ENCODE measurements around the gene PTPRA.
"Not testable (repeated sequence)": the region's sequence is repeated elsewhere in the genome, so short reads cannot be mapped to it uniquely, and the experiment has no call there.

Gene PTPRA, protein sequence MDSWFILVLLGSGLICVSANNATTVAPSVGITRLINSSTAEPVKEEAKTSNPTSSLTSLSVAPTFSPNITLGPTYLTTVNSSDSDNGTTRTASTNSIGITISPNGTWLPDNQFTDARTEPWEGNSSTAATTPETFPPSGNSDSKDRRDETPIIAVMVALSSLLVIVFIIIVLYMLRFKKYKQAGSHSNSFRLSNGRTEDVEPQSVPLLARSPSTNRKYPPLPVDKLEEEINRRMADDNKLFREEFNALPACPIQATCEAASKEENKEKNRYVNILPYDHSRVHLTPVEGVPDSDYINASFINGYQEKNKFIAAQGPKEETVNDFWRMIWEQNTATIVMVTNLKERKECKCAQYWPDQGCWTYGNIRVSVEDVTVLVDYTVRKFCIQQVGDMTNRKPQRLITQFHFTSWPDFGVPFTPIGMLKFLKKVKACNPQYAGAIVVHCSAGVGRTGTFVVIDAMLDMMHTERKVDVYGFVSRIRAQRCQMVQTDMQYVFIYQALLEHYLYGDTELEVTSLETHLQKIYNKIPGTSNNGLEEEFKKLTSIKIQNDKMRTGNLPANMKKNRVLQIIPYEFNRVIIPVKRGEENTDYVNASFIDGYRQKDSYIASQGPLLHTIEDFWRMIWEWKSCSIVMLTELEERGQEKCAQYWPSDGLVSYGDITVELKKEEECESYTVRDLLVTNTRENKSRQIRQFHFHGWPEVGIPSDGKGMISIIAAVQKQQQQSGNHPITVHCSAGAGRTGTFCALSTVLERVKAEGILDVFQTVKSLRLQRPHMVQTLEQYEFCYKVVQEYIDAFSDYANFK

GRCh38 chr20:2873010-2873746 lies at the start of gene PTPRA:
TSS of gene PTPRA (plus strand) at chr20:2873481. CDS start at chr20:2964278, 90,797 bp downstream.
- H3K4me3 ChIP-seq (ENCODE audit: low read depth, low read length), result peak within 1 kb of the TSS; percentile 89
- peak; percentile 90 for DNase-seq (ENCODE audit: low read depth, low spot score)
- TF ChIP-seq, protein P1, sequence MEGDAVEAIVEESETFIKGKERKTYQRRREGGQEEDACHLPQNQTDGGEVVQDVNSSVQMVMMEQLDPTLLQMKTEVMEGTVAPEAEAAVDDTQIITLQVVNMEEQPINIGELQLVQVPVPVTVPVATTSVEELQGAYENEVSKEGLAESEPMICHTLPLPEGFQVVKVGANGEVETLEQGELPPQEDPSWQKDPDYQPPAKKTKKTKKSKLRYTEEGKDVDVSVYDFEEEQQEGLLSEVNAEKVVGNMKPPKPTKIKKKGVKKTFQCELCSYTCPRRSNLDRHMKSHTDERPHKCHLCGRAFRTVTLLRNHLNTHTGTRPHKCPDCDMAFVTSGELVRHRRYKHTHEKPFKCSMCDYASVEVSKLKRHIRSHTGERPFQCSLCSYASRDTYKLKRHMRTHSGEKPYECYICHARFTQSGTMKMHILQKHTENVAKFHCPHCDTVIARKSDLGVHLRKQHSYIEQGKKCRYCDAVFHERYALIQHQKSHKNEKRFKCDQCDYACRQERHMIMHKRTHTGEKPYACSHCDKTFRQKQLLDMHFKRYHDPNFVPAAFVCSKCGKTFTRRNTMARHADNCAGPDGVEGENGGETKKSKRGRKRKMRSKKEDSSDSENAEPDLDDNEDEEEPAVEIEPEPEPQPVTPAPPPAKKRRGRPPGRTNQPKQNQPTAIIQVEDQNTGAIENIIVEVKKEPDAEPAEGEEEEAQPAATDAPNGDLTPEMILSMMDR (IDR thresholded peaks at IDR 0.05; ENCODE audit: low read depth, low read length), result no peak
- in situ Hi-C loops (cut with HindIII; ENCODE audit: low sequenced_read_pairs), result no loop called here

- in situ Hi-C loops (cut with HindIII; ENCODE audit: low sequenced_read_pairs), result no loop called here
- TF ChIP-seq, protein P1 (IDR thresholded peaks at IDR 0.05; ENCODE audit: low read depth, low read length), result no peak
- H3K4me3 ChIP-seq (ENCODE audit: low read depth, low read length), result no peak overlapping the region
- no peak for DNase-seq (ENCODE audit: low read depth, low spot score)
Measured at GRCh38 chr20:2825761-2826160, 47.5 kb upstream of the PTPRA start.

DNA sequence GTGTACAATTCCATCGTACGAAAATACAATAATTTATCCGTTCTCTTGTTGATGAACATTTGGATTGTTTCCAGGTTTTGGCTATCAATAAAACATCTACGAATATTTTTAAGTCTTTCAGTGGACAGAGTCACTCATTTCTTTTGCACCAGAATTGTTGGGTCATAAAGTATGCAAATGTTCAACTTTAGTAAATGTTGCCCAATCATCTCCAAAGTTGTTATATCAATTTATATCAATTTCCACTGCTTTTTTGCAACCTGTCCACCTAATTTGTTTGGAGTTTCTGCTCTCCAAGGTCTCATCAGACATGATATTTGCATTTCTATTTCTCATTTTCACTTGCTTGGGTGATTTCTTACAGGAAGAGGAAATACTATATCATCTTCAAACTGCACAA lies 46.6 kb upstream of the PTPRA start:
- TF ChIP-seq, protein P1 (IDR thresholded peaks at IDR 0.05; ENCODE audit: low read depth, low read length), result no peak
- in situ Hi-C loops (cut with HindIII; ENCODE audit: low sequenced_read_pairs), result no loop called here
- DNase-seq (ENCODE audit: low read depth, low spot score), result no peak
- no peak overlapping the region for H3K4me3 ChIP-seq (ENCODE audit: low read depth, low read length)

GRCh38 chr20:2829376-2829775 lies 43.9 kb upstream of the PTPRA start:
- no peak for DNase-seq (ENCODE audit: low read depth, low spot score)
- TF ChIP-seq, protein P1 (IDR thresholded peaks at IDR 0.05; ENCODE audit: low read depth, low read length), result no peak
- in situ Hi-C loops (cut with HindIII; ENCODE audit: low sequenced_read_pairs), result no loop called here
- H3K4me3 ChIP-seq (ENCODE audit: low read depth, low read length), result no peak overlapping the region

- in situ Hi-C loops (cut with HindIII; ENCODE audit: low sequenced_read_pairs); H3K4me3 ChIP-seq (ENCODE audit: low read depth, low read length); DNase-seq (ENCODE audit: low read depth, low spot score): not testable (repeated sequence)
Measured at GRCh38 chr20:2831206-2831605, 42.1 kb upstream of the PTPRA start.

DNA sequence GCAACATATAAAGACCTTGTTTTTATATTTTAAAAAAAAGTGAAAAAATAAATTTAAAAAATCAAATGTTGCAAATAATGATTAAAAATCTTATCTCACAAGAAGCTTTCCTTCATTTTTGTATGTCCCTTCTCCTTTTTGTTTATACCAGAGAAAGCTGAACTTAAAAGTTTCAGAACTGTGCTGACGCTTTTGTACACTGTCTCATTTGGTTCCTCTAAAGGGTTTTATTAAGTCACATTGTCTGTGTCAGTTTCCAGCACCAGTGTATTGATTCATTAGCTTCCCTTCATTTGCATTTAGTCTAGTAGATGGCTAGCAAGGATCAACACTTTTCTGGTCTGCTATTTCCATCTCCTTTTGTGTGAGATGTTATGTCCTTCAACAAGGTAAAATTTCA lies 39.5 kb upstream of the PTPRA start:
- DNase-seq (ENCODE audit: low read depth, low spot score), result no peak
- H3K4me3 ChIP-seq (ENCODE audit: low read depth, low read length), result no peak overlapping the region
- TF ChIP-seq, protein P1 (IDR thresholded peaks at IDR 0.05; ENCODE audit: low read depth, low read length), result no peak
- in situ Hi-C loops (cut with HindIII; ENCODE audit: low sequenced_read_pairs), result no loop called here

Measured in astrocyte of the spinal cord (primary cell).